ENCODE measurements around the gene SLC17A9. TPM values are rescaled to one million over a fixed set of nuclear protein-coding genes. Genes with fewer than 3 reads are reported as not detected.

Gene SLC17A9
- total and polyA plus RNA-seq, 2 donors, result 3.2 to 8.9 TPM

- H3K4me1 ChIP-seq (ENCODE audit: insufficient read depth), result no peaks in the 10 kb centered on the region
- WGBS, result 70% methylated on average over 19 of the region's 19 CpGs
- no peak overlapping the region for H3K4me3 ChIP-seq (ENCODE audit: low read depth, low read length)
- no peak overlapping the region for H3K27ac ChIP-seq (ENCODE audit: low read depth)
- no peaks in the 10 kb centered on the region for H3K36me3 ChIP-seq (ENCODE audit: insufficient read depth)
- peak; percentile 47 for DNase-seq (ENCODE audit: extremely low spot score)
These were observed 8.8 kb downstream of the SLC17A9 start for GRCh38 chr20:62961310-62961783.

- DNase-seq (ENCODE audit: extremely low spot score), result no peak
- Histone ChIP-seq H3K4me3 (ENCODE audit: low read depth, low read length) (no peak overlapping the region), H3K36me3 (ENCODE audit: insufficient read depth) (no peaks in the 10 kb centered on the region), H3K4me1 (ENCODE audit: insufficient read depth) (no peaks in the 10 kb centered on the region), H3K27ac (ENCODE audit: low read depth) (no peak overlapping the region)
- 85% methylated on average over 8 of the region's 8 CpGs for WGBS
These were observed 9.3 kb downstream of the SLC17A9 start for GRCh38 chr20:62961799-62962198.

DNA sequence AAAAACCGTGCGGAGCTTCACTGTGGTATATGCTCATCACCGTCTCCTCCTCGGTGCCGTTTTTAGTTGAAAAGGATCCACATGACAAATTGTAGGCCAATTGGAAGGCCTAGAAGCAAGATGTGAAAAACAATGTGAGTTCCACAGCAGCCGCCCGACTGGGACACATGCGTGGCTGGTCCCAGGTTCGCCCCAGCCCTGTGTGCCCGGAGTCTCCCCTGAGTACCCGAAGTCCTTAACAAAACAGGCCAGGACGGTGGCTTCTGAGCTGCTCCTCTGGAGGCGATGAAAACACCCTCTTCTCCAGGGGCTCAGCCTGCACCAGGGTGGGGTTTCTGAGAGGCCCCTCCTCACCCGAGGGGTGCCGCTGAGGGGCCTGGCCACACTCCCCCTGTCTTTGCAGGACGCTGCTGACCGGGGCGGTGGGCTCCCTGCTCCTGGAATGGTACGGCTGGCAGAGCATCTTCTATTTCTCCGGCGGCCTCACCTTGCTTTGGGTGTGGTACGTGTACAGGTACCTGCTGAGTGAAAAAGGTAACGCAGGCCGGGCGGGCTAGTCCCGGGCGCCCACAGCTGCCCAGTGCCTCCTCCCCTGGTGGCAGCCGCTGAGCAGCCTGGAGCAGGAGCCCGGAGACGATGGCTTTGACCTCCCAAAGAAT is 9.8 kb downstream of the SLC17A9 start:
- no peaks in the 10 kb centered on the region for H3K4me1 ChIP-seq (ENCODE audit: insufficient read depth)
- no peak overlapping the region for H3K27ac ChIP-seq (ENCODE audit: low read depth)
- no peak for DNase-seq (ENCODE audit: extremely low spot score)
- no peak overlapping the region for H3K4me3 ChIP-seq (ENCODE audit: low read depth, low read length)
- no peaks in the 10 kb centered on the region for H3K36me3 ChIP-seq (ENCODE audit: insufficient read depth)
- 93% methylated on average over 30 of the region's 30 CpGs for WGBS

GRCh38 chr20:62962891-62963613 is 10.5 kb downstream of the SLC17A9 start:
- H3K4me1 ChIP-seq (ENCODE audit: insufficient read depth), result no peaks in the 10 kb centered on the region
- H3K36me3 ChIP-seq (ENCODE audit: insufficient read depth), result no peaks in the 10 kb centered on the region
- H3K4me3 ChIP-seq (ENCODE audit: low read depth, low read length), result no peak overlapping the region
- no peak overlapping the region for H3K27ac ChIP-seq (ENCODE audit: low read depth)
- DNase-seq (ENCODE audit: extremely low spot score), result no peak
- 90% methylated on average over 32 of the region's 32 CpGs for WGBS

- Histone ChIP-seq H3K36me3 (ENCODE audit: insufficient read depth) (no peaks in the 10 kb centered on the region), H3K4me3 (ENCODE audit: low read depth, low read length) (no peak overlapping the region), H3K27ac (ENCODE audit: low read depth) (no peak overlapping the region), H3K4me1 (ENCODE audit: insufficient read depth) (no peaks in the 10 kb centered on the region)
- DNase-seq (ENCODE audit: extremely low spot score), result no peak
- 92% methylated on average over 32 of the region's 32 CpGs for WGBS
These were observed 11.3 kb downstream of the SLC17A9 start for GRCh38 chr20:62963614-62964397.

DNA sequence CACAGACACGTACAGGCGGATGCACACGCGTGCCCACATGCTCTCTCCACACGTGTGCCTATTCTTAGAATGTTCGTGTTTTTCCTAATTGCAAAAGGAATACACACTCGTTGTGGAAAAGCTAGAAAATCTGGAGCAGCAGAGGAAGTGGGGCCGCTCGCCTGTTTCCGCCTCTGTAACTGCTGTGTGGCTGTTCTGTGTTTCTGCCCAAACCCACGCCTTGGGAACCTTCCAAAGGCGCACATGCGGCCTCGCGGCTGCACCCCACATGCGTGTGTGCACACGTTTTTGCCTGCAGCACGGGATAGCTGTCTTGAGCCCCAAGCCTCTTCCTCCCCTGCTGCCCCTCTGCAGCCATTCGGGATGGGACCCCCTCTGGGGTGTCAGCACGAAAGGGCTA is 12.2 kb downstream of the SLC17A9 start:
- 85% methylated on average over 20 of the region's 20 CpGs for WGBS
- Histone ChIP-seq H3K27ac (ENCODE audit: low read depth) (no peak overlapping the region), H3K4me1 (ENCODE audit: insufficient read depth) (no peaks in the 10 kb centered on the region), H3K4me3 (ENCODE audit: low read depth, low read length) (no peak overlapping the region), H3K36me3 (ENCODE audit: insufficient read depth) (no peaks in the 10 kb centered on the region)
- DNase-seq (ENCODE audit: extremely low spot score), result no peak

- Histone ChIP-seq H3K4me1 (ENCODE audit: insufficient read depth) (no peaks in the 10 kb centered on the region), H3K36me3 (ENCODE audit: insufficient read depth) (no peaks in the 10 kb centered on the region), H3K27ac (ENCODE audit: low read depth) (no peak overlapping the region), H3K4me3 (ENCODE audit: low read depth, low read length) (no peak overlapping the region)
- 81% methylated on average over 19 of the region's 19 CpGs for WGBS
- DNase-seq (ENCODE audit: extremely low spot score), result no peak
These were observed 12.9 kb downstream of the SLC17A9 start for GRCh38 chr20:62965363-62965771.

DNA sequence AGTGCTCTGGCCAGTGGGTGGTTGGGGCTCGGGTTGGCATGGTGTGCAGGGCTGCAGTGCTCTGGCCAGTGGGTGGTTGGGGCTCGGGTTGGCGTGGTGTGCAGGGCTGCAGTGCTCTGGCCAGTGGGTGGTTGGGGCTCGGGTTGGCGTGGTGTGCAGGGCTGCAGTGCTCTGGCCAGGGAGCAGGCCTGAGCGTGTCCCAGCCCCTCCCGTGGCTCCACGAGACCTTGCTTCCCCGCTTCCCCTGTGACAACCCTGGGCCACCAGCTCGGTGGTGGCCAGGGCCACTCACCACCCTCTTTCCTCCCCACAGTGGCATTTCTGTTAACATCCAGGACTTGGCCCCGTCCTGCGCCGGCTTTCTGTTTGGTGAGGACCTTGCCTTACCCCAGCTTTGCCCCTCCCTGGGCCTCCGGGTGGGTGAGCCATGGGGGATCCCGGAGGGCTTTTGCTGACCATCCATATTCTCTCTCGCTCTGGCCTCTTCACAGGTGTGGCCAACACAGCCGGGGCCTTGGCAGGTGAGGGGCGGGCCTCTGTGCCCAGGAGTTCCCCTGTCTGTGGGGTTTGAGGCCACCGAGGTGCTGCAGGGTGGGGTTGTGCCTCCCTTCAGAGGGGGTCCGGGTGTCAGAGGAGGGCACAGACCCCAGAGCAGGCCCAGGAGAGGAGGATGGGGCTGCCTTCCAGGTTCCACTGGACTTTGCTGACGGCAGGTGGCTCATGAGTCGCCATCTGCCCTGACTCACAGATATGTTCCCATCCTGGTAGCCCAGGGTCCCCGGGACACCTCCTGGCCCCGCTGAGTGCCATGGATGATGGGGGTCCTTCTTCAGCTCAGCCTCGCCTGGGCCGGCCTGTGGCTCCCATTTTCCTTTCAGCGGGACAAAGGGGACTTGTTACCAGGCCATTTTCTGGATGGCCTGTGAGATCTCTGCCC is 14.0 kb downstream of the SLC17A9 start:
- H3K27ac ChIP-seq (ENCODE audit: low read depth), result no peak overlapping the region
- DNase-seq (ENCODE audit: extremely low spot score), result no peak
- WGBS, result 93% methylated on average over 26 of the region's 27 CpGs
- no peaks in the 10 kb centered on the region for H3K36me3 ChIP-seq (ENCODE audit: insufficient read depth)
- H3K4me3 ChIP-seq (ENCODE audit: low read depth, low read length), result no peak overlapping the region
- no peaks in the 10 kb centered on the region for H3K4me1 ChIP-seq (ENCODE audit: insufficient read depth)

GRCh38 chr20:62967149-62967501 is 14.6 kb downstream of the SLC17A9 start:
- no peak for DNase-seq (ENCODE audit: extremely low spot score)
- WGBS, result 85% methylated on average over 6 of the region's 6 CpGs
- Histone ChIP-seq H3K27ac (ENCODE audit: low read depth) (no peak overlapping the region), H3K4me3 (ENCODE audit: low read depth, low read length) (no peak overlapping the region), H3K4me1 (ENCODE audit: insufficient read depth) (no peaks in the 10 kb centered on the region), H3K36me3 (ENCODE audit: insufficient read depth) (no peaks in the 10 kb centered on the region)

DNA sequence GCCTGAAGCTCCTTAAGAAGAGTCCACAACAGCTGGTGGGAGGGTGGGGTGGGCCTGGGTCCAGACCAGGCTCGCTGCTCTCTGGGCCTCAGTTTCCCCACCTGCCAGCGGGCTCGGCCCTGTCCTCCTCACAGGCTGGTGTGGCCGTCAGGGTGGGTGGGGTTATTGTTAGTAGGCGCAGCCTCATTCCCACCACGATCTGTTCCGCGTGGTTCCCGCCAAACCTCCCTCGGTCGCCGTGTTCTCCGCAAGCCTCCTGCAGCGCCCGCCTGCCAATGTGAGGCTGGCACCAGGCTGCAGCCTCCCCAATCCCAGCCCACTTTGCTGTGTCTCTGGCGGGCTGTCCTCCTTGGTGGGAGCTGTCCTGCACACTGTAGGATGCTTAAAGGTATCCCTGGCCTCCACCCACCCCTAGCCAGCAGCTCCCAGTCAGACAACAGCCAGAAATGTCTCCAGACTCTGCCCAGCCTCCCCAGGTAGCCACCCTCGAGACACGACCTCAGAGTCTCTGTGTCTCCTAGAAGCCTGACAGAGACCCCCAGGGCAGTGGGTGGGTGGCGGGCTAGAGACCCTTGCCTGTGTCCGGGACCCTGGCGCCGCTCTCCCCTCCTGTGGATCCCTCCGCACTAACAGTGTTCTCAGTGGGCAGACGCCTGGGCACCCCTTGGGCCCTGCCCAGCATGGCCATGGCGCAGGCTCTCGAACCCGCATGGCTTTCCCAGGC is 15.3 kb downstream of the SLC17A9 start:
- no peak for DNase-seq (ENCODE audit: extremely low spot score)
- H3K4me3 ChIP-seq (ENCODE audit: low read depth, low read length), result no peak overlapping the region
- no peaks in the 10 kb centered on the region for H3K4me1 ChIP-seq (ENCODE audit: insufficient read depth)
- H3K27ac ChIP-seq (ENCODE audit: low read depth), result no peak overlapping the region
- whole genome bisulfite sequencing, result 90% methylated on average over 27 of the region's 27 CpGs
- no peaks in the 10 kb centered on the region for H3K36me3 ChIP-seq (ENCODE audit: insufficient read depth)

GRCh38 chr20:62968378-62969178 is 16.1 kb downstream of the SLC17A9 start:
- WGBS, result 73% methylated on average over 21 of the region's 21 CpGs

DNA sequence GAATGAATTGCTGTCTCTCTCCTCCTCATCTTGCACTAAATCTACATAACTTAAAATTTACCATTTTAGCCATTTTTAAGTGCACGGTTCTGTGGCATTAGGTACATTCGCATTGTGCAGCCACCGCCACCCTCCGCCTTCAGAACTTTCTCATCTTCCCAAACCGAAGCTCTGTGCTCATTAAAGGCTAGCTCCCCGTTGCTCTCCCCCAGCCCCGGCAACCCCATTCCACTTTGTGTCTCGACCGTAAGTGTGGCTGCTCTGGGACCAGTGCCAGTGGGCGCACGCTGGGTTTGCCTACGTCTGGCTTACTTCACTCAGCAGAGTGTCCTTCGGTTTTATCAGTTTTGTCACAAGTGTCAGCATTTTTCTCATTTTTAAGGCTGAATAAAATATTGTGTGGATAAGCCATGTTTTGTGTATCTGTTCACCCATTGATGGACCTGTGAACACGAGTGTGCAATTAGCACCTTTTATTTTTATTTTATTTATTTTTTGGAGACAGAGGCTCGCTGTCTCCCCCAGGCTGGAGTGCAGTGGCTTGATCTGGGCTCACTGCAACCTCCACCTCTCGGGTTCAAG is 16.8 kb downstream of the SLC17A9 start:
- Histone ChIP-seq H3K36me3 (ENCODE audit: insufficient read depth) (no peaks in the 10 kb centered on the region), H3K27ac (ENCODE audit: low read depth) (no peak overlapping the region), H3K4me3 (ENCODE audit: low read depth, low read length) (no peak overlapping the region), H3K4me1 (ENCODE audit: insufficient read depth) (no peaks in the 10 kb centered on the region)
- 45% methylated on average over 16 of the region's 16 CpGs for WGBS
- no peak for DNase-seq (ENCODE audit: extremely low spot score)

More at GRCh38 chr20:62968378-62969178, 16.1 kb downstream of the SLC17A9 start:
- H3K4me3 ChIP-seq (ENCODE audit: low read depth, low read length), result no peak overlapping the region
- H3K4me1 ChIP-seq (ENCODE audit: insufficient read depth), result no peaks in the 10 kb centered on the region
- no peak for DNase-seq (ENCODE audit: extremely low spot score)
- no peaks in the 10 kb centered on the region for H3K36me3 ChIP-seq (ENCODE audit: insufficient read depth)
- no peak overlapping the region for H3K27ac ChIP-seq (ENCODE audit: low read depth)
